IMR-90 (cell line): ENCODE measurements around the gene ADGRD1. TPM values are rescaled to one million over a fixed set of nuclear protein-coding genes. Genes with fewer than 3 reads are reported as not detected.

ENCODE experiments used
- ATAC-seq: fragments of 200-7000 bp; cut with Tn5 transposase; 2 replicates; pipeline ENCODE4 v1.9.1; 2020; ENCODE audit warnings: low read depth, mild to moderate bottlenecking, moderate library complexity
- BruUV-seq: library from RNA; stranded (reverse); fragments of 400-500 nt; replicated peaks from 2 replicates; lab custom pipeline; 2021; lab: Mats Ljungman, UMichigan
- CTCF ChIA-PET: fragments of 300-600 bp; formaldehyde crosslinking; extraction: SDS; loops from one replicate; lab custom pipeline; 2021; ENCODE audit warnings: antibody characterized with exemption; lab: Yijun Ruan, JAX
- POLR2A ChIA-PET: fragments of 300-600 bp; sonication (Branson Sonifier 250); formaldehyde crosslinking; loops from one replicate; lab custom pipeline; 2022; ENCODE audit warnings: antibody characterized with exemption; ENCODE audit not compliant: unreplicated experiment; lab: Charles Lee
- DNase-seq: peaks from one replicate; pipeline ENCODE4 v3.0.0; 2013
- H2AFZ ChIP-seq: replicated peaks from 2 replicates; pipeline ENCODE3; 2013; ENCODE audit warnings: low read length, mild to moderate bottlenecking; ENCODE audit not compliant: poor library complexity
- H2AK5ac ChIP-seq: 2 replicates; pipeline ENCODE4 v1.6.1; 2013; ENCODE audit warnings: low read depth, low read length, inconsistent platforms
- H2AK9ac ChIP-seq: replicated peaks from 2 replicates; pipeline ENCODE3; 2013; ENCODE audit warnings: mild to moderate bottlenecking, low read depth, low read length, moderate library complexity; ENCODE audit not compliant: poor library complexity
- H2BK120ac ChIP-seq: 2 replicates; pipeline ENCODE4 v1.6.1; 2013; ENCODE audit warnings: low read depth, low read length, inconsistent platforms
- H2BK15ac ChIP-seq: 3 replicates; pipeline ENCODE4 v1.6.1; 2013; ENCODE audit warnings: low read depth, low read length, inconsistent platforms
- H2BK20ac ChIP-seq: 2 replicates; pipeline ENCODE4 v1.6.1; 2013; ENCODE audit warnings: low read depth, mild to moderate bottlenecking, inconsistent platforms, low read length, moderate library complexity
- H2BK5ac ChIP-seq: 2 replicates; pipeline ENCODE4 v1.6.1; 2013; ENCODE audit warnings: mild to moderate bottlenecking, low read depth, low read length, inconsistent platforms; ENCODE audit not compliant: poor library complexity, severe bottlenecking
- H3K14ac ChIP-seq: replicated peaks from 2 replicates; pipeline ENCODE4 v1.6.1; 2013; ENCODE audit warnings: low read depth, low read length, inconsistent platforms
- H3K18ac ChIP-seq: 2 replicates; pipeline ENCODE4 v1.6.1; 2013; ENCODE audit warnings: low read depth, low read length, control low read depth
- H3K23ac ChIP-seq: 2 replicates; pipeline ENCODE4 v1.6.1; 2013; ENCODE audit warnings: low read depth, low read length, inconsistent platforms
- H3K27ac ChIP-seq: 2 replicates; pipeline ENCODE4 v1.5.1; 2013; ENCODE audit warnings: mild to moderate bottlenecking, control low read depth, low read length; ENCODE audit not compliant: insufficient read depth
- H3K27me3 ChIP-seq: 2 replicates; pipeline ENCODE4 v1.6.1; 2013; ENCODE audit warnings: low read length; ENCODE audit not compliant: control insufficient read depth, insufficient read depth
- H3K36me3 ChIP-seq: 2 replicates; pipeline ENCODE4 v1.6.1; 2013; ENCODE audit warnings: low read length, mixed read lengths; ENCODE audit not compliant: control insufficient read depth, insufficient read depth
- H3K4ac ChIP-seq: 2 replicates; pipeline ENCODE4 v1.6.1; 2013; ENCODE audit warnings: low read depth, low read length, inconsistent platforms
- H3K4me1 ChIP-seq: 2 replicates; pipeline ENCODE4 v1.6.1; 2013; ENCODE audit warnings: low read length, mixed read lengths; ENCODE audit not compliant: control insufficient read depth, insufficient read depth
- H3K4me2 ChIP-seq: 2 replicates; pipeline ENCODE4 v1.6.1; 2013; ENCODE audit warnings: low read depth, mild to moderate bottlenecking, control low read depth, low read length, moderate library complexity
- H3K4me3 ChIP-seq: 2 replicates; pipeline ENCODE4 v1.5.1; 2013; ENCODE audit warnings: low read depth, mild to moderate bottlenecking, control low read depth, low read length, moderate library complexity; ENCODE audit not compliant: insufficient read depth
- H3K56ac ChIP-seq: 2 replicates; pipeline ENCODE4 v1.6.1; 2013; ENCODE audit warnings: low read length, inconsistent platforms; ENCODE audit not compliant: insufficient read depth; ENCODE audit errors: extremely low read depth
- H3K79me1 ChIP-seq, 2 experiments: 2 replicates each; pipeline ENCODE4 v1.6.1; 2013; ENCODE audit warnings: low read length in 2 of 2, inconsistent platforms in 1 of 2, low read depth in 1 of 2
- H3K9ac ChIP-seq: 2 replicates; pipeline ENCODE4 v1.6.1; 2013; ENCODE audit warnings: low read depth, low read length, control low read depth
- H3K9me1 ChIP-seq: 2 replicates; pipeline ENCODE4 v1.6.1; 2013; ENCODE audit warnings: low read length, inconsistent platforms; ENCODE audit not compliant: insufficient read depth
- H3K9me3 ChIP-seq: 2 replicates; pipeline ENCODE4 v1.6.1; 2013; ENCODE audit warnings: low read length; ENCODE audit not compliant: control insufficient read depth, insufficient read depth
- H4K20me1 ChIP-seq: 2 replicates; pipeline ENCODE4 v1.6.1; 2013; ENCODE audit warnings: low read length, inconsistent platforms; ENCODE audit not compliant: insufficient read depth
- H4K5ac ChIP-seq: 2 replicates; pipeline ENCODE4 v1.6.1; 2013; ENCODE audit warnings: mild to moderate bottlenecking, low read depth, low read length, control low read depth
- H4K8ac ChIP-seq, 2 experiments: 2 replicates each; pipeline ENCODE4 v1.6.1; 2013; ENCODE audit warnings: low read depth in 2 of 2, low read length in 2 of 2, control low read depth in 1 of 2, inconsistent platforms in 1 of 2
- H4K91ac ChIP-seq: 2 replicates; pipeline ENCODE4 v1.6.1; 2013; ENCODE audit warnings: low read depth, low read length, inconsistent platforms; ENCODE audit not compliant: insufficient read depth
- BHLHE40 ChIP-seq: fragments of 150-350 bp; IDR thresholded peaks from 2 replicates; pipeline ENCODE4 v1.6.1; 2016; ENCODE audit warnings: mild to moderate bottlenecking, low read depth, low read length
- CEBPB ChIP-seq: IDR thresholded peaks from 2 replicates; pipeline ENCODE4 v1.6.1; 2012; ENCODE audit warnings: low read depth, low read length, improper control_type of control experiment
- CHD1 ChIP-seq: IDR thresholded peaks from 2 replicates; pipeline ENCODE4 v1.6.1; 2012; ENCODE audit warnings: low read depth, low read length, improper control_type of control experiment
- CTCF ChIP-seq: conservative IDR thresholded peaks from 2 replicates; pipeline ENCODE4 v1.5.1; 2012; ENCODE audit warnings: mild to moderate bottlenecking, low read depth, low read length, improper control_type of control experiment
- FOS ChIP-seq: fragments of 150-350 bp; IDR thresholded peaks from 2 replicates; pipeline ENCODE4 v1.6.1; 2016; ENCODE audit warnings: low read depth, low read length
- MAFK ChIP-seq: IDR thresholded peaks from 2 replicates; pipeline ENCODE4 v1.6.1; 2012; ENCODE audit warnings: low read depth, low read length, improper control_type of control experiment
- MAZ ChIP-seq: IDR thresholded peaks from 2 replicates; pipeline ENCODE4 v1.6.1; 2012; ENCODE audit warnings: low read depth, mild to moderate bottlenecking, low read length, improper control_type of control experiment, moderate library complexity, borderline replicate concordance
- MXI1 ChIP-seq: IDR thresholded peaks from 2 replicates; pipeline ENCODE4 v1.6.1; 2012; ENCODE audit warnings: low read depth, mild to moderate bottlenecking, low read length, moderate library complexity, borderline replicate concordance
- NFE2L2 ChIP-seq: fragments of 150-350 bp; IDR thresholded peaks from 2 replicates; pipeline ENCODE4 v1.6.1; 2016; ENCODE audit warnings: low read depth, mild to moderate bottlenecking, low read length
- POLR2A ChIP-seq: IDR thresholded peaks from 2 replicates; pipeline ENCODE4 v1.6.1; 2012; ENCODE audit warnings: mild to moderate bottlenecking, low read depth, low read length
- RAD21 ChIP-seq: IDR thresholded peaks from 2 replicates; pipeline ENCODE4 v1.6.1; 2012; ENCODE audit warnings: low read length, improper control_type of control experiment
- RCOR1 ChIP-seq: IDR thresholded peaks from 2 replicates; pipeline ENCODE4 v1.6.1; 2012; ENCODE audit warnings: mild to moderate bottlenecking, low read length, improper control_type of control experiment; ENCODE audit not compliant: insufficient replicate concordance
- RFX5 ChIP-seq: IDR thresholded peaks from 2 replicates; pipeline ENCODE4 v1.8.0; 2012; ENCODE audit warnings: low read depth, mild to moderate bottlenecking, low read length, moderate library complexity
- SMC3 ChIP-seq: fragments of 150-350 bp; IDR thresholded peaks from 2 replicates; pipeline ENCODE4 v1.6.1; 2016; ENCODE audit warnings: low read depth, mild to moderate bottlenecking, antibody characterized with exemption, low read length, moderate library complexity
- WGBS, 2 experiments: methylation state at CpG; one replicate each; pipeline versions ENCODE4 v1.1.5 to v1.1.7; 2013; ENCODE audit warnings: missing lambda C conversion rate in 2 of 2; ENCODE audit not compliant: insufficient read length in 1 of 2; ENCODE audit errors: extremely low coverage in 2 of 2; 5-methylcytosine and 5-hydroxymethylcytosine counted together
- dilution Hi-C: fragments of 300-500 bp; cut with HindIII; formaldehyde crosslinking; loops from one replicate; pipeline ENCODE4 v1.14.3; 2018; ENCODE audit warnings: low sequenced_read_pairs; ENCODE audit not compliant: unreplicated experiment
- in situ Hi-C: fragments of 300-500 bp; cut with MboI; formaldehyde crosslinking; loops from 3 replicates; pipeline ENCODE4 v1.14.3; 2019; ENCODE audit warnings: low sequenced_read_pairs, inconsistent platforms, mixed read lengths
- intact Hi-C: fragments of 100-400 bp; cut with micrococcal nuclease; formaldehyde crosslinking; loops from 2 replicates; pipeline ENCODE4 v1.10.0; 2022
- polyA plus RNA-seq, 3 experiments: library from polyadenylated mRNA; depleted of rRNA; stranded (reverse); fragments of >200 nt; gene quantifications; 2 replicates each; pipeline ENCODE4 v1.2.3, GENCODE V29; 2012; ENCODE audit warnings: low replicate concordance in 1 of 3
- total RNA-seq: library from RNA; depleted of rRNA; stranded (reverse); fragments of >200 nt; gene quantifications from 2 replicates; pipeline ENCODE4 v1.2.3, GENCODE V29; 2012
- TF ChIP-seq, protein P1 (sequence below): fragments of 150-350 bp; IDR thresholded peaks from 2 replicates; pipeline ENCODE4 v1.6.1; 2017; ENCODE audit warnings: mild to moderate bottlenecking, antibody characterized with exemption, low read length, low read depth
- TF ChIP-seq, protein P2 (sequence below): fragments of 150-350 bp; IDR thresholded peaks from 2 replicates; pipeline ENCODE4 v1.6.1; 2016; ENCODE audit warnings: low read depth, mild to moderate bottlenecking, low read length, moderate library complexity, borderline replicate concordance

The ADGRD1 gene
- total and polyA plus RNA-seq, 2 of the 4 experiments (the other 2 are of a cell fraction) = not detected

- TF ChIP-seq CTCF (no peak), BHLHE40 (no peak), CHD1 (no peak), POLR2A (no peak), MAZ (no peak), MXI1 (no peak), RAD21 (no peak), SMC3 (no peak), FOS (no peak), NFE2L2 (no peak), CEBPB (no peak), RFX5 (no peak), RCOR1 (no peak), MAFK (no peak)
- TF ChIP-seq, protein P1, sequence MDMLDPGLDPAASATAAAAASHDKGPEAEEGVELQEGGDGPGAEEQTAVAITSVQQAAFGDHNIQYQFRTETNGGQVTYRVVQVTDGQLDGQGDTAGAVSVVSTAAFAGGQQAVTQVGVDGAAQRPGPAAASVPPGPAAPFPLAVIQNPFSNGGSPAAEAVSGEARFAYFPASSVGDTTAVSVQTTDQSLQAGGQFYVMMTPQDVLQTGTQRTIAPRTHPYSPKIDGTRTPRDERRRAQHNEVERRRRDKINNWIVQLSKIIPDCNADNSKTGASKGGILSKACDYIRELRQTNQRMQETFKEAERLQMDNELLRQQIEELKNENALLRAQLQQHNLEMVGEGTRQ = no peak
- TF ChIP-seq, protein P2, sequence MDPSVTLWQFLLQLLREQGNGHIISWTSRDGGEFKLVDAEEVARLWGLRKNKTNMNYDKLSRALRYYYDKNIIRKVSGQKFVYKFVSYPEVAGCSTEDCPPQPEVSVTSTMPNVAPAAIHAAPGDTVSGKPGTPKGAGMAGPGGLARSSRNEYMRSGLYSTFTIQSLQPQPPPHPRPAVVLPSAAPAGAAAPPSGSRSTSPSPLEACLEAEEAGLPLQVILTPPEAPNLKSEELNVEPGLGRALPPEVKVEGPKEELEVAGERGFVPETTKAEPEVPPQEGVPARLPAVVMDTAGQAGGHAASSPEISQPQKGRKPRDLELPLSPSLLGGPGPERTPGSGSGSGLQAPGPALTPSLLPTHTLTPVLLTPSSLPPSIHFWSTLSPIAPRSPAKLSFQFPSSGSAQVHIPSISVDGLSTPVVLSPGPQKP = no peak
- Histone ChIP-seq H4K91ac (no peak overlapping the region), H3K27me3 (no peaks in the 10 kb centered on the region), H2AK5ac (no peak overlapping the region), H3K9ac (no peak overlapping the region), H2AK9ac (no peak overlapping the region), H3K9me1 (no peaks in the 10 kb centered on the region), H3K4me2 (no peak overlapping the region), H4K20me1 (no peaks in the 10 kb centered on the region), H2AFZ (no peak overlapping the region), H4K5ac (no peak overlapping the region), H3K79me1 (no peaks in the 10 kb centered on the region), H3K4me1 (no peaks in the 10 kb centered on the region), H3K18ac (no peak overlapping the region), H3K56ac (no peak overlapping the region), H3K4ac (no peak overlapping the region), H3K9me3 (peaks cover 6% of the 10 kb centered on the region), H2BK15ac (no peak overlapping the region), H3K14ac (no peak overlapping the region), H2BK5ac (no peak overlapping the region), H4K8ac (no peak overlapping the region), H3K4me3 (no peak overlapping the region), H2BK120ac (no peak overlapping the region), H2BK20ac (no peak overlapping the region), H3K23ac (no peak overlapping the region), H3K27ac (no peak overlapping the region), H3K36me3 (no peaks in the 10 kb centered on the region)
- ChIA-PET POLR2A (no interaction called here), CTCF (no interaction called here)
- no peak for ATAC-seq
- 75% methylated on average over 4 of the region's 7 CpGs; no CpG with 5 or more reads in 1 of the 2 experiments for WGBS, 2 experiments
- DNase-seq = no peak
- dilution Hi-C loops = no loop called here
- no TSS peak for BruUV-seq
- intact Hi-C loops = no loop called here
- in situ Hi-C loops = no loop called here
Observed at GRCh38 chr12:130968611-130969010, 14.9 kb downstream of the ADGRD1 start.
